Measurements from ENCODE around the gene NLRC5.

The NLRC5 gene

DNA sequence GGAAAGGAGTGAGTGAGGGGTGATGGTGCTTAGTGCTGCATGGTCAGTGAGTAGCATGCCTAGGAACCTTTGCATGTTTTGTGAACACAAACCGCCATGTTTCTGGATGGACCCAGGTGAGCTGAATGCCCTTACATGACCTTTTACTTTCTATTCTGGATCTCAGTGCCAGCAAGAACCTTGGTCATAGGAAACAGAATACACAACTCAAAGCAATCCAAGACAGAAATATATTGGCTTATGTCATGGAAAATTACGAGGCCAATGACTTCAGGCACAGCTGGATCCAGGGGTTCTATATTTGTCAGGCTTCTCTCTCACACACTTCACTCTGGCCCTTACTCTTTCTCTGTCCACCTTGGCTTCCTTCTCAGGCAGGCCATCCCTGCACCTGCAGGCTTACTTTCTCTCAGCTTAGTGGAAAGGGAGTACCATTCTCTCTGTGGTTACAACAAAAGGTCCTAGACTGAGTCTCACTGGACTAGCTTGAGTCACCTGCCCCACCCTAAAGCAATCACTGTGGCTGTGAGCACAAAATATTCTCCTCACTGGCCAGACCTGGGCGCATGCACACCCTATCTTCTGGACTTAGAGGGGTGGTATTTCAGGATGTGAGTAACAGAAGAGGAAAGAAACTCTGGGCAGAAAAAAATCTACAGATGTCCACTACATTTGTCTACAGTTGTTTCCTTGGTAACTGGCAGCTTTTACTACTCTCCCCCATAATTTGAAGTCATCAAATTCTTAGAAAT is 82.7 kb downstream of the NLRC5 start:
- Mint-ChIP-seq H3K4me3 (no peak overlapping the region), H3K27ac (peak overlapping the region; percentile 45), H3K27me3 (ENCODE audit: low read depth) (no peaks in the 10 kb centered on the region), H3K36me3 (ENCODE audit: low read depth) (peaks cover 54% of the 10 kb centered on the region), H3K4me1 (ENCODE audit: low read depth) (peaks cover 7% of the 10 kb centered on the region), H3K9me3 (no peaks in the 10 kb centered on the region)
- DNase-seq (ENCODE audit: low spot score): no peak

- H3K4me3 Mint-ChIP-seq: no peak overlapping the region
- no peaks in the 10 kb centered on the region for H3K27me3 Mint-ChIP-seq (ENCODE audit: low read depth)
- no peaks in the 10 kb centered on the region for H3K9me3 Mint-ChIP-seq
- H3K36me3 Mint-ChIP-seq (ENCODE audit: low read depth): peaks cover 49% of the 10 kb centered on the region
- peak overlapping the region; percentile 43 for H3K27ac Mint-ChIP-seq
- H3K4me1 Mint-ChIP-seq (ENCODE audit: low read depth): peaks cover 7% of the 10 kb centered on the region
- DNase-seq (ENCODE audit: low spot score): no peak
These were observed 83.4 kb downstream of the NLRC5 start for GRCh38 chr16:57072616-57073275.

- Mint-ChIP-seq H3K36me3 (ENCODE audit: low read depth) (peaks cover 27% of the 10 kb centered on the region), H3K9me3 (no peaks in the 10 kb centered on the region), H3K4me3 (no peak overlapping the region), H3K4me1 (ENCODE audit: low read depth) (no peaks in the 10 kb centered on the region), H3K27me3 (ENCODE audit: low read depth) (no peaks in the 10 kb centered on the region), H3K27ac (no peak overlapping the region)
- DNase-seq (ENCODE audit: low spot score): no peak
These were observed 88.4 kb downstream of the NLRC5 start for GRCh38 chr16:57077714-57078113.

DNA sequence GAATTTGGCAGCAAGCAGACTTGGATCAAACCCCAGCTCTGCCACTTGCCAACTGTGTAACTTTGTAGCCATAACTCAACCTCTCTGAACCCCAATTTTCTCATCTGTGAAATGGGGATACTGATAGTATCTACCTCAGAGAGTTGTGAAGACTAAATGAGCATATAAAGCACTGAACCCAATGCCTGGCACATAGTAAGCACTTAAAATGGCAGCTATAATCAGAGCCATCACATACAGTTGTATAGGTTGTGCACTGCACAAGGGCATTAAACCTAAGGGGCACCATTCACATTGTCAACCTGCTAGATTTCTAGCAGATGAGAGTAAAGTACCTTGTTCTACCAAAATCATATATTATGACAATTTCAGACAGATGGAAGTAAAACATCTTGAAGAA is 92.4 kb downstream of the NLRC5 start:
- peaks cover 26% of the 10 kb centered on the region for H3K36me3 Mint-ChIP-seq (ENCODE audit: low read depth)
- peaks cover 4% of the 10 kb centered on the region for H3K4me1 Mint-ChIP-seq (ENCODE audit: low read depth)
- H3K27ac Mint-ChIP-seq: no peak overlapping the region
- no peak for DNase-seq (ENCODE audit: low spot score)
- H3K9me3 Mint-ChIP-seq: no peaks in the 10 kb centered on the region
- H3K27me3 Mint-ChIP-seq (ENCODE audit: low read depth): no peaks in the 10 kb centered on the region
- no peak overlapping the region for H3K4me3 Mint-ChIP-seq

GRCh38 chr16:57082664-57083063 is 93.3 kb downstream of the NLRC5 start:
- Mint-ChIP-seq H3K4me1 (ENCODE audit: low read depth) (peaks cover 4% of the 10 kb centered on the region), H3K27ac (no peak overlapping the region), H3K4me3 (no peak overlapping the region), H3K9me3 (no peaks in the 10 kb centered on the region), H3K36me3 (ENCODE audit: low read depth) (peaks cover 21% of the 10 kb centered on the region), H3K27me3 (ENCODE audit: low read depth) (no peaks in the 10 kb centered on the region)
- DNase-seq (ENCODE audit: low spot score): no peak

DNA sequence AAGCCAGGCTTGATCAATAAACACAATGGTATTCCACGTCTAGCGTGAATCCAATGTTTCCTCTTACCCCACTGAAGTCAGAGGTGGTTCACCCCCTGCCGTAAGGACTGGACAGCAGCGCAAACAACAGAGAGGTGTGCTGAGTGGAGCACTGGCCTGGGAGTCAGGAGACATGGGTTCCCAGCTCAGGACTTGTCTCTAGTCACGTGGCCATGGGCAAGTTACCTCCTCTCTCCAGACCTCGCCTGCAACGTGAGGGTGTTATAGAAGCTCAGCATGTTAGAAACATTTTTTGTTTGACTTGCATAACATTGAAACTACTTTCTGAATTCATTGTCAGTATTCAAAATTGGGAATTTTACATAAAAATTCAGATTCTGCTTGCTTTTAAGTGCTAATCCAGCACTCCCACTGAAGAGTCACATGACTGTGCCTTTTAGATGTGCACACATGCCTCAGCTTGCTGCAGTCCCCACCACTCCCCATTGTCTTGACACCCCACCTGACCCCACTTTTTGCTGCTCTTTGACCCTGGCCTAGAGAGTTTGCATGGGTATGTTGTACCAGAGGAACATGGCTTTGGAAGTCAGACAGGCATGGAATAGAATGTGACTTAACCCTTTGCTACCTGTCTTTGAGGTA is 94.2 kb downstream of the NLRC5 start:
- Mint-ChIP-seq H3K4me3 (no peak overlapping the region), H3K36me3 (ENCODE audit: low read depth) (peaks cover 21% of the 10 kb centered on the region)

DNA sequence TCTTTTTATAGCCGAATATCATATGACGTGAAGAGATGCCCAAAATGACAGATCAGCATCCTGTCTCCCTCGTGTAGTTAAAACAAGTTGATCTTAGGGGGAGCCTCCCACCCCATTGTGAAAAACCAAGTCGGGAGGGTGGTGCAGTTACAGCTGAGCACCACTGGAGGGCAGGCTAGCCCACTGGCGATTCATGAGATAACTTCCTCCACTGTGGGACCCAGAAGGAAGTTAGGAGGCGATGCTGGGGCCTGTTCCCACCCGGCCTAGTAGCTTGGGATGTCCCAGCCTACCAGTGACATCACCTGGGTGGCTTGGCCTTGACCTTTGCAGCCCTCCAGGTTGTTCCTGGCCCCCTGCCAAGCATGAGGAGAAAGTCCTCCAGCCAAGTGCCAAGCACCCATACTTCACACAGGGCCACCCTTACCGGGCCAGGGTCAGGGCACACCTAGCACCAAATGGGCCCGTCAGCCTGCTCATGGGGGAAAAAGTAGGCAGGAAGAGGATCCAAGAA is 95.0 kb downstream of the NLRC5 start:
- peaks cover 4% of the 10 kb centered on the region for H3K4me1 Mint-ChIP-seq (ENCODE audit: low read depth)
- H3K36me3 Mint-ChIP-seq (ENCODE audit: low read depth): peaks cover 21% of the 10 kb centered on the region
- H3K9me3 Mint-ChIP-seq: no peaks in the 10 kb centered on the region
- H3K27ac Mint-ChIP-seq: peak overlapping the region; percentile 60
- peaks cover 6% of the 10 kb centered on the region for H3K27me3 Mint-ChIP-seq (ENCODE audit: low read depth)
- H3K4me3 Mint-ChIP-seq: no peak overlapping the region
- peak; percentile 57 for DNase-seq (ENCODE audit: low spot score)

More for the DNA sequence above, 94.2 kb downstream of the NLRC5 start:
- no peaks in the 10 kb centered on the region for H3K9me3 Mint-ChIP-seq
- peak overlapping the region; percentile 60 for H3K27ac Mint-ChIP-seq
- H3K4me1 Mint-ChIP-seq (ENCODE audit: low read depth): peaks cover 4% of the 10 kb centered on the region
- peaks cover 1% of the 10 kb centered on the region for H3K27me3 Mint-ChIP-seq (ENCODE audit: low read depth)
- no peak for DNase-seq (ENCODE audit: low spot score)

DNA sequence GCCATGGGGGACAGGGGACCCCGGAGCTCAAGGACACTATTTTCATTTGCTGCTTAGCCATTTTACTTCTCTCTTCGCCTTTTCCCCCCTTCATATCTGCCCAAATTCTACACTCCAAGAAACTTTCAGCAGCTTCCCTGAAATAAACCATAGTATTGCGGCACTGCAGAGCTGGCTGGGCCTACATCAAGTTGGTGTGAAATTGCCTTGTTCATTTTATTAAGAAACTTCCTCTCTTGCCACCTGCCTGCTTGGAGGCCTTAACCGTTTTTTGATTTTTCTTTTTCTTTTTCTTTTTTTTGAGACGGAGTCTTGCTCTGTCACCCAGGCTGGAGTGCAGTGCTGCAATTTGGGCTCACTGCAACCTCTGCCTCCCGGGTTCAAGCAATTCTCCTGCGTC is 95.6 kb downstream of the NLRC5 start:
- Mint-ChIP-seq H3K27ac (no peak overlapping the region), H3K9me3 (no peaks in the 10 kb centered on the region), H3K36me3 (ENCODE audit: low read depth) (peaks cover 15% of the 10 kb centered on the region), H3K4me3 (no peak overlapping the region), H3K4me1 (ENCODE audit: low read depth) (peaks cover 4% of the 10 kb centered on the region), H3K27me3 (ENCODE audit: low read depth) (peaks cover 9% of the 10 kb centered on the region)
- no peak for DNase-seq (ENCODE audit: low spot score)

DNA sequence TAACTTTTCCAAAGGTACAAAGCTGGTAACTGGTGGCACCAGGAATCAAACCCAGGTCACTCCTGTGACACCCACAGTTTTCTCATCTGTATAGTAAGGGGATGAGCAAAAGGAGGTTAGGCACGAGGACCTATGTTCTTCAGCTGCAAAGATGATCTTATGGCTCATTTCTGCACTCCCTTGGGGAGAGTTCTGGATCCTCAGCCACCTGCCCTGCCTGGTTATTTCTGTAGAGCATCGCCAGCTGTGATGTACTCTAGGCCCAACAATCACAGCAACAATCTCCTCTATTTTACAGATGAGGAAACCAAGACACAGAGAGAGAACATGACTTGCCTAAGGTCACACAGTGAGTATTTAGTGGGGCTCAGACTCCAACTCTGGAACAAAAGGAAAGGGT is 97.6 kb downstream of the NLRC5 start:
- no peak overlapping the region for H3K27ac Mint-ChIP-seq
- peaks cover 28% of the 10 kb centered on the region for H3K27me3 Mint-ChIP-seq (ENCODE audit: low read depth)
- peaks cover 12% of the 10 kb centered on the region for H3K36me3 Mint-ChIP-seq (ENCODE audit: low read depth)
- peaks cover 4% of the 10 kb centered on the region for H3K4me1 Mint-ChIP-seq (ENCODE audit: low read depth)
- H3K9me3 Mint-ChIP-seq: no peaks in the 10 kb centered on the region
- DNase-seq (ENCODE audit: low spot score): no peak
- no peak overlapping the region for H3K4me3 Mint-ChIP-seq

- peaks cover 37% of the 10 kb centered on the region for H3K27me3 Mint-ChIP-seq (ENCODE audit: low read depth)
- H3K4me1 Mint-ChIP-seq (ENCODE audit: low read depth): peaks cover 2% of the 10 kb centered on the region
- H3K9me3 Mint-ChIP-seq: no peaks in the 10 kb centered on the region
- no peak for DNase-seq (ENCODE audit: low spot score)
- no peak overlapping the region for H3K4me3 Mint-ChIP-seq
- H3K36me3 Mint-ChIP-seq (ENCODE audit: low read depth): no peaks in the 10 kb centered on the region
- H3K27ac Mint-ChIP-seq: no peak overlapping the region
These were observed 100.0 kb downstream of the NLRC5 start for GRCh38 chr16:57089406-57089805.

GRCh38 chr16:57091200-57091974 is 102.0 kb downstream of the NLRC5 start:
- no peak overlapping the region for H3K27ac Mint-ChIP-seq
- DNase-seq (ENCODE audit: low spot score): no peak
- no peaks in the 10 kb centered on the region for H3K9me3 Mint-ChIP-seq
- peaks cover 37% of the 10 kb centered on the region for H3K27me3 Mint-ChIP-seq (ENCODE audit: low read depth)
- H3K4me3 Mint-ChIP-seq: peak overlapping the region; percentile 78
- no peaks in the 10 kb centered on the region for H3K36me3 Mint-ChIP-seq (ENCODE audit: low read depth)
- peaks cover 2% of the 10 kb centered on the region for H3K4me1 Mint-ChIP-seq (ENCODE audit: low read depth)

DNA sequence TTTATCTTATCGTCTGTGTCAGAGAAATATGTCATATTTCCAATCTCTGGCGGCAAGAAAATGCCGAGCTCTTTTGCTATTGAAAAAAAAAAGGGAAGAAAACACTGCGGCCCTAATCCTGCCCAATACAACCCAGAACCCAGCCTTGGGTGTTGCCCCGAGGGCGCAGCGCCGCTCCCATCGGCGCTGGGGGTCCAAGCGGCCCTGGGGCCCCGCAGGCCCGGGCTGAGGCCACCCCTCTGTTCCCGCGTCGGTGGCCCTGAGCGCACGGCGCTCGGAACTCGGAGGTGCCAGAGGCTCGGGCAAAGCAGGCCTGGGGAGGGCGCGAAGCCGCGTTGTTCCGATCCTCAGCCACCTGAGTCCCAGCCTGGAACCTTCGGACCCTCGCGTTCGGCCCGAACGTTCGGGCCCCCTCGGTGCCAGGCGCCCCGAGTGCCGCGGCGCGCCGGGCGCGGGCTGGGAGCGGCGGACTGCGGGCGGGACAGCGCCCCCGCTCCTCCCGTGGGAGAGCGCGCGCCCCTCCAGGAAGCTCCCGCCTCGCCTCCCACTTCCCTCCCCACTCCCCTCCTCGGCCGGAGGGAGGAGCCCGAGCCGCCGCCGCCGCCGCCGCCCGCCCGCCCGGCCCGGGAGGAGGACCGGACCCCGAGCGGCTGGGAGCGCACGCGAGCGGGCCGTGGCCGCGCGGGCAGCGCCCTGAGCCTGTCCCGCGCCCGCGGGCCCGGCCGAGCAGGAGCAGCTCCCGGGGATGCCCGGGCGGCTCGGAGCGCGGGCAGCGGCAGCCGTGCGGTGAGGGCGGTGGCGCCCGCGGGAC is 102.8 kb downstream of the NLRC5 start, which contains the start of gene CPNE2:
Gene CPNE2, plus strand, starts transcription at position 609 of the 811 bp plus-strand sequence. CDS start 18,160 bp downstream, outside the sequence.
- Mint-ChIP-seq H3K4me3 (peak within 1 kb of the TSS; percentile 78), H3K4me1 (ENCODE audit: low read depth) (peaks cover 2% of the 10 kb centered on the region), H3K27ac (peak within 1 kb of the TSS; percentile 36), H3K36me3 (ENCODE audit: low read depth) (no peaks in the 10 kb centered on the region), H3K9me3 (no peaks in the 10 kb centered on the region), H3K27me3 (ENCODE audit: low read depth) (peaks cover 37% of the 10 kb centered on the region)
- DNase-seq (ENCODE audit: low spot score): peak; percentile 40

Measured in T-helper 2 cell treated with Interferon-gamma antibody and Interleukin-4, amounts not matched to agents 5 μg/mL and 100 μg/mL, for 36 hours (primary cell).